BJ (cell line): Measurements from ENCODE around the gene HTRA2. TPM values are rescaled to one million over a fixed set of nuclear protein-coding genes. Genes with fewer than 3 reads are reported as not detected.
A peak's percentile ranks its signal among the peaks of the same experiment; 100 is the strongest.

Source experiments
- CTCF ChIA-PET: fragments of 350-600 bp; formaldehyde crosslinking; extraction: SDS; loops from one replicate; lab custom pipeline; 2021; ENCODE audit warnings: antibody characterized with exemption, inconsistent platforms; lab: Yijun Ruan, JAX
- POLR2A ChIA-PET: fragments of 300-600 bp; sonication (Branson Sonifier 250); formaldehyde crosslinking; extraction: SDS; loops from one replicate; lab custom pipeline; 2021; ENCODE audit warnings: antibody characterized with exemption; lab: Charles Lee
- DNase-seq: peaks from one replicate; pipeline ENCODE4 v3.0.0-alpha.2; 2011; ENCODE audit warnings: low read depth
- H3K27me3 ChIP-seq: 2 replicates; pipeline ENCODE4 v1.6.0; 2011; ENCODE audit warnings: low read length; ENCODE audit not compliant: control insufficient read depth, insufficient read depth
- H3K36me3 ChIP-seq: 2 replicates; pipeline ENCODE4 v1.5.1; 2011; ENCODE audit warnings: low read length; ENCODE audit not compliant: control insufficient read depth, insufficient read depth
- H3K4me3 ChIP-seq: 2 replicates; pipeline ENCODE4 v1.5.1; 2011; ENCODE audit warnings: low read depth, mild to moderate bottlenecking, control low read depth, low read length
- CTCF ChIP-seq: IDR thresholded peaks from 2 replicates; pipeline ENCODE4 v1.5.1; 2011; ENCODE audit warnings: low read depth, mild to moderate bottlenecking, control low read depth, inconsistent platforms, low read length, moderate library complexity; ENCODE audit not compliant: insufficient read depth
- polyA plus RNA-seq: library from polyadenylated mRNA; depleted of rRNA; stranded (reverse); fragments of >200 nt; gene quantifications from 2 replicates; pipeline ENCODE4 v1.2.3, GENCODE V29; 2011

Gene HTRA2
- polyA plus RNA-seq, 1 experiment = 36.1 TPM

DNA sequence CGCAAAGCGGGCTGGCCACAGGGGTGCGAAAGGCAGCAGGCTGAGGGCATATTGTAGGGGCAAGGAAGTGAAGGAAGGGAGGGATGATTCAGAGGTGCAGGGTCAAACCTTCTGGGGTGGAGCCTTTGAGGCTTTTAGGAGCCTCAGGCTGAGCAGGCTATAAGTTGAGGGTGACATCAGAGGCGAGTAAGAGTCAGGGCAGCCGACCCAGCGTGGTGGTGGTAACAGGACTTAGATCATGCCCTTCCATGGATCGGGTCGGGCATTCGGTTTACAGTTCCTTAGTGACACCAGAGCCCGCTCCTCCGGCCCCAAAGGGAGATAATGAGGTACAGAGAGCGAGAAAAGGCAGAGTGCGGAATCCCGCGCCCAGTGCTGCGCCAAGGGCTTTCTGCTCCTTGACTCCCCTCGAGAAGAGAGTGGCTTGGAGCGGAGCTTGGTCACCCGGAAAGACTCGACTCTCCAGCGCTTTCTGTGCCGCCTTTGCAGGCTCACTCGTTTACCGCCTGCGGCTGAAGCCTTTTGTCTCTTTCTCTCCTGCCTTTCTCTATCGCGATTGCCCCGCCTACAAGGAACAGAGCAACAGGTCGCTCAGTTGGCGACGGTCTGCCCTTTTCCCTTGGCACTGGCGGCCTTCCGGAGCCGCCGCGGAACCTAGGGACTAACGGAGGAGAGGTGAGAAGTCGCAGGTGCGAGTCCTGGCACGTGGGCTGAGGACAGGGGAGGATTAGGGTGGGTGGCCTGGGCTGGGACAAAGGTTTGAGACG, 31.1 kb upstream of the HTRA2 start:
- DNase-seq = no peak
- H3K36me3 ChIP-seq = peaks cover under 1% of the 10 kb centered on the region; the same call in 1 of the 2 replicates
- ChIA-PET CTCF (interaction anchor here (1.1 to 2.9 kb wide), 2 partner anchors 16 to 59 kb away, joined by 4 to 13 read pairs; partner anchors contain the start of genes CCDC142 and TTC31), POLR2A (no interaction called here)
- peak overlapping the region; percentile 35 for H3K4me3 ChIP-seq
- H3K27me3 ChIP-seq = peaks cover 11% of the 10 kb centered on the region
- TF ChIP-seq CTCF = no peak

GRCh38 chr2:74499267-74499939, 30.3 kb upstream of the HTRA2 start, which contains the start of gene LBX2:
Gene LBX2, minus strand, starts transcription at chr2:74499603. Its CDS starts 66 bp downstream, at chr2:74499537.
- no peak for TF ChIP-seq CTCF
- peaks cover 11% of the 10 kb centered on the region for H3K27me3 ChIP-seq
- CTCF ChIA-PET = interaction anchor here (1.1 to 2.9 kb wide), 2 partner anchors 16 to 60 kb away, joined by 4 to 13 read pairs; partner anchors contain the start of genes CCDC142 and TTC31
- H3K36me3 ChIP-seq = no peaks in the 10 kb centered on the region
- POLR2A ChIA-PET = no interaction called here
- no peak for DNase-seq
- H3K4me3 ChIP-seq = peak within 1 kb of the TSS; percentile 35

DNA sequence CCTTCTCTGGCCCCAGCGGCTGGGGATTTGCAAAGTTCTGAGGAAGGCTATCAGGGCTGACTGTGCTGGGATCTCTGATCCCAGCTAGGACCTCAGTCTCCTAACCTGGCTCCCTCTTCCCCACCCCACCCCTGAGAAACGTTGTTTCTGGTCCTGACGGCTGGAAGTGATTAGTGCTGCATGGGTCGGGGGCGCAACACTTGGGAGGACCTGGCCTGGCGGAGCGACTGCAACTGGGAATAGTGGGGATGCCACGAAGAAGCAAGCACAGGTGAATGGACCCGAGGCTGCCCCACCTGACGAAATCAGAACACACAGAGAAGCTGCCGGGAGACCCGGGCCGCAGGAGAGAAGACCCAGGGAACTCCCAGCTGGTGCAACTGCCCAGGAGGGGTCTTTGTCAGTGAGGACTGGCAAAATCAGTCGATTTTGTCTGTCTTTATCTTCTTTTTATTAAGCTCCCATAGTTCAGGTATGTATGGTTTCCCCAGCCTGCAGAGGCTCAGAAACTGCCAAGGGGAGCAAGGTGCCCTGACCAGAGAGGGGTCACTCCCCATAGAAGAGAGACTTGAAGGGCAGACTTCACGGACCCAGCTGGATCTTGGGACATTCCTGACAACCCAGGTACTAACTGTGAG, 29.7 kb upstream of the HTRA2 start:
- no peak for TF ChIP-seq CTCF
- peaks cover 2% of the 10 kb centered on the region for H3K36me3 ChIP-seq
- POLR2A ChIA-PET = no interaction called here
- no peak overlapping the region for H3K4me3 ChIP-seq
- no peak for DNase-seq
- peaks cover 11% of the 10 kb centered on the region for H3K27me3 ChIP-seq
- CTCF ChIA-PET = interaction anchor here (0.7 to 2.9 kb wide), 3 partner anchors 11 to 87 kb away, joined by 3 to 13 read pairs (median 3); partner anchors contain the start of genes CCDC142 and TTC31

DNA sequence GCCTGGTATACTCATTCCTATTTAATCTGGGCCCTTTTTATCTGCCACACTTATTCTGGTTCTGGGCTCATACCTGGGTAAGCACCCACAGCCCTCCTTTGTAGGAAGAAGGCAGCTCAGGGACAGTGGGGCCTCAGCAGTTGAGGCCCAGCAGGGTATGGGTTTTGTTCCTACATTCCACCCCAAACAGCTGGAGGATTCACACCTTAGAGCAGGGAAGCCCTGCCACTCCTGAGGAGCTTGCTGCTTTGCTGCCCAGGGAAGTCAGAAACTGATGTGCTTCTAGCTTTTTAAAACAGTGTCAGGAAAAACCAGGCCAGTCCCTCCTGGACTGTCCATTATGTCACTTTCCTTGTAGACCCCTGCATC, 29.2 kb upstream of the HTRA2 start:
- DNase-seq = no peak
- H3K36me3 ChIP-seq = peaks cover 7% of the 10 kb centered on the region
- POLR2A ChIA-PET = no interaction called here
- CTCF ChIA-PET = interaction anchor here (0.7 to 2.9 kb wide), 3 partner anchors 11 to 87 kb away, joined by 3 to 13 read pairs (median 3); partner anchors contain the start of genes CCDC142 and TTC31
- H3K4me3 ChIP-seq = no peak overlapping the region
- no peak for TF ChIP-seq CTCF
- peaks cover 11% of the 10 kb centered on the region for H3K27me3 ChIP-seq
